Endothelial cell (in vitro differentiated cells): ENCODE measurements around the gene SNAI3. TPM values are rescaled to one million over a fixed set of nuclear protein-coding genes. Genes with fewer than 3 reads are reported as not detected.

ENCODE experiments used
- DNase-seq: peaks from one replicate; pipeline ENCODE4 v3.0.0; 2021; ENCODE audit warnings: low spot score
- H3K27ac Mint-ChIP-seq: one replicate; pipeline ENCODE4 v1.8.0; 2021; ENCODE audit warnings: mixed read lengths, inconsistent platforms; ENCODE audit not compliant: unreplicated experiment
- H3K27me3 Mint-ChIP-seq: one replicate; pipeline ENCODE4 v1.8.0; 2021; ENCODE audit warnings: mild to moderate bottlenecking, moderate library complexity, mixed read lengths, inconsistent platforms; ENCODE audit not compliant: unreplicated experiment
- H3K36me3 Mint-ChIP-seq: one replicate; pipeline ENCODE4 v1.8.0; 2021; ENCODE audit warnings: mild to moderate bottlenecking, low read depth, mixed read lengths, inconsistent platforms; ENCODE audit not compliant: unreplicated experiment
- H3K4me1 Mint-ChIP-seq: one replicate; pipeline ENCODE4 v1.8.0; 2021; ENCODE audit warnings: mild to moderate bottlenecking, mixed read lengths, inconsistent platforms; ENCODE audit not compliant: unreplicated experiment
- H3K4me3 Mint-ChIP-seq: one replicate; pipeline ENCODE4 v1.8.0; 2021; ENCODE audit warnings: mild to moderate bottlenecking, mixed read lengths, inconsistent platforms; ENCODE audit not compliant: unreplicated experiment
- H3K9me3 Mint-ChIP-seq: one replicate; pipeline ENCODE4 v1.8.0; 2021; ENCODE audit warnings: mixed read lengths, inconsistent platforms; ENCODE audit not compliant: unreplicated experiment
- total RNA-seq: library from RNA; stranded (reverse); fragmentation: NEBNext Ultra II Directional; extraction: Animal tissue kit (Norgen Biotek cat#: 25700); gene quantifications from one replicate; pipeline ENCODE4 v1.2.1, GENCODE V29; 2021; ENCODE audit not compliant: unreplicated experiment
- TF ChIP-seq, protein P1 (sequence below): fragments of 200-600 bp; sonication (generic); IDR thresholded peaks from one replicate; pipeline ENCODE4 v1.5.0; 2021; ENCODE audit warnings: antibody characterized with exemption; ENCODE audit not compliant: unreplicated experiment

The SNAI3 gene
- total RNA-seq, 1 donor from 2014 or later: 2.6 TPM

DNA sequence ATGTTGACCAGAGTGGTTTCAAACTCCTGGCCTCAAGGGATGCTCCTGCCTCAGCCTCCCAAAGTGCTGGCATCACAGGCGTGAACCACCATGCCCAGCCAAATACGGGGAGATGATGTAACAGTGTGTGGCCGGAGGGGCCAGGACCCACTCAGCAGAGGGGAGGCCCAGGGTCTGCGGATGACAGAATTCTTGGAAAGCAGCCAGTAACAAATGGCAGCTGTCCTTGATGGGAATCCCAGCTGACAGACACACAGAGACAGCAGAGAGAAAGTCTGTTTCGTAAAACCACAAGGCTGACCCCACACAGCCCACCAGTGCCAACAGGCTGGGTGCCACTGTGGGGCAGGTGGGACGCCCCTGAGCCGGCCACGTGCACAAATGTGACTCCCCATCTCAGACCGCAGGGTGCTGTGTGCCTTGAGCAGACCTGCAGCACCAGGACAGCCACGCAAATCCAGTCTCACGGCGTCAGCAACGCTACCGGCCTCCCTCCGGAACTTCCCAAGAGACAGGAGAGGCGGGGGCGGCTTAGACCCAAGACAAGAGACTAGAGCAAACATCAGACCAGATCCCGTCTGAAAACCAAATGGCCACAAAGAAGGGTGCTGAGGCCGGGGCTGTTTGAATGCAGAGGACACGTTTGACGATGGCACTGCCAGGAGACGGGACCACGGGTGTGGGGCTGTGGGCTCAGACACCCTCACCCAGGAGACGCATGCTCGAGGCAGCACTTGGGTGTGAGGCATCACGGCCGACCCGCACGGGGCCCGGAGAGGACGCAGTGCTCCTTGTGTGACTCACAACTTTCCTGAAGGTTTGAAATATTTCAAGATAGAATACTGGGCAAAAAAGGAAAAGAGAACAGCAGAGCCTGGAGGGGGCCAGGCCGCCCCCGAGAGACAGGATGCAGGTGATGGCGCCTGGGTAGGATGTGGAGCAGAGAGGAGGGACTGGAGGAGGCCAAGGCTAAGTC, 44.6 kb upstream of the SNAI3 start:
- Mint-ChIP-seq H3K4me1 (no peaks in the 10 kb centered on the region), H3K36me3 (peaks cover 10% of the 10 kb centered on the region), H3K9me3 (no peaks in the 10 kb centered on the region), H3K27ac (no peak overlapping the region), H3K27me3 (peaks cover 11% of the 10 kb centered on the region), H3K4me3 (peak overlapping the region; percentile 37)
- TF ChIP-seq, protein P1, sequence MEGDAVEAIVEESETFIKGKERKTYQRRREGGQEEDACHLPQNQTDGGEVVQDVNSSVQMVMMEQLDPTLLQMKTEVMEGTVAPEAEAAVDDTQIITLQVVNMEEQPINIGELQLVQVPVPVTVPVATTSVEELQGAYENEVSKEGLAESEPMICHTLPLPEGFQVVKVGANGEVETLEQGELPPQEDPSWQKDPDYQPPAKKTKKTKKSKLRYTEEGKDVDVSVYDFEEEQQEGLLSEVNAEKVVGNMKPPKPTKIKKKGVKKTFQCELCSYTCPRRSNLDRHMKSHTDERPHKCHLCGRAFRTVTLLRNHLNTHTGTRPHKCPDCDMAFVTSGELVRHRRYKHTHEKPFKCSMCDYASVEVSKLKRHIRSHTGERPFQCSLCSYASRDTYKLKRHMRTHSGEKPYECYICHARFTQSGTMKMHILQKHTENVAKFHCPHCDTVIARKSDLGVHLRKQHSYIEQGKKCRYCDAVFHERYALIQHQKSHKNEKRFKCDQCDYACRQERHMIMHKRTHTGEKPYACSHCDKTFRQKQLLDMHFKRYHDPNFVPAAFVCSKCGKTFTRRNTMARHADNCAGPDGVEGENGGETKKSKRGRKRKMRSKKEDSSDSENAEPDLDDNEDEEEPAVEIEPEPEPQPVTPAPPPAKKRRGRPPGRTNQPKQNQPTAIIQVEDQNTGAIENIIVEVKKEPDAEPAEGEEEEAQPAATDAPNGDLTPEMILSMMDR: no peak
- DNase-seq: no peak

DNA sequence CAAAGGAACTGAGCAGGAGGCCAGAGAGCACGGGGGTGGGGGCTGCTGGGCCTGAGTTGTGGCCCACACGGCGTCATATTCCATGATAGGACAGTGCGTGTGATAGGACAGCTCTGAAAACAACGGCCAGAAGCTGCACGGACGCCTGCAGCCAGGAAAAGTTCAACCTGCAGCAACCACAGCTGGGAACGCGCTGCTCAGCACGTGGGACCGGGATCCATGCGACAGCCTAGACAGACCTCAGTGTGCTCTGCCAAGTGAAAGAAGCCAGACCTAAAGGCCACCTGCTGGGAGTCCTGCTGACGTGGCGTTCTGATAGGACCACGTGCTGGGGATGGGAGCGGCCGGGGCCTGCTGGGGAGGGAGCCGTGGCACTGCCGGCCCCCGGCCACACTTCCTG, 41.6 kb upstream of the SNAI3 start:
- Mint-ChIP-seq H3K27ac (no peak overlapping the region), H3K36me3 (peaks cover 10% of the 10 kb centered on the region), H3K9me3 (no peaks in the 10 kb centered on the region), H3K27me3 (peaks cover 16% of the 10 kb centered on the region), H3K4me3 (no peak overlapping the region), H3K4me1 (no peaks in the 10 kb centered on the region)
- no peak for DNase-seq
- TF ChIP-seq, protein P1: no peak

DNA sequence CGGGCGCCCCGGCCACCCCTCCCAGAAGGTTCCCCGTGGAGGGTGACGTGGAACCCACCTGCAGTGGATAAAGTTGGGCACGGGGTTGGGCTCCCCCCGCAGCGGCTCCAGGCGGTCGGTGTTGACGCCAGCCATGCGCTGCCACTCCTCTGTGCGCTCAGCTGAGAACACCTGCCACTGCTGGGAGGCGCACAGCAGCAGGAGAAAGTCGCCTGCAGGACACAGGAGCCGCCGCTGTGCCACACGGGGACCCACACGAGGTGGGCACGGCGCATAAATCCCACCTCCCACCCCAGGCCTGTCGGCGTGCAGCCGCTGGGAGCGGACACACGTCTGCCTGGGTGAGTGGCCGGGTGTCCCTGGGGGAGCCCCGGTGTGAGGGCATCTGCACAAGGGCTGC, 40.7 kb upstream of the SNAI3 start:
- TF ChIP-seq, protein P1: no peak
- H3K27ac Mint-ChIP-seq: no peak overlapping the region
- H3K4me1 Mint-ChIP-seq: no peaks in the 10 kb centered on the region
- peaks cover 10% of the 10 kb centered on the region for H3K36me3 Mint-ChIP-seq
- H3K4me3 Mint-ChIP-seq: no peak overlapping the region
- H3K27me3 Mint-ChIP-seq: peaks cover 16% of the 10 kb centered on the region
- no peaks in the 10 kb centered on the region for H3K9me3 Mint-ChIP-seq
- DNase-seq: no peak

DNA sequence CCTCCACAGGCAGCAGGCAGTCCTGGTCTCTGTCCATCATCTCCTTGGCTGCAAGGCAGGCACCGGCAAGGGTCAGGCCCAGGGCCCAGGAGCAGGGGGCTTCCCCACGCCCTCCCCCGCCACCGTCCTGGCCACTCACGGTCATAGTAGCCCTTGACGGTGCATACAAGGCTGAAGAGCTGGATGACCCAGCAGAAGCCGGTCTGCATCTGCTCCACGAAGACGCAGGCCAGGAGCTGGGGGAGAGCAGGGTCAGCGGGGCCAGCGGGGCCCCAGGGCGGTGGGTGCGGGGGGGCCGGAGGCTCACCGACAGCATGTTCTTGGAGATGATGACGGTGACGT, 40.1 kb upstream of the SNAI3 start:
- Mint-ChIP-seq H3K4me3 (no peak overlapping the region), H3K27me3 (peaks cover 12% of the 10 kb centered on the region), H3K9me3 (no peaks in the 10 kb centered on the region), H3K36me3 (peaks cover 10% of the 10 kb centered on the region), H3K4me1 (no peaks in the 10 kb centered on the region), H3K27ac (no peak overlapping the region)
- TF ChIP-seq, protein P1: no peak
- no peak for DNase-seq
